Natural killer cell (primary cell): ENCODE measurements around the gene SENP1. TPM values are rescaled to one million over a fixed set of nuclear protein-coding genes. Genes with fewer than 3 reads are reported as not detected.

Experiments
- ATAC-seq, 3 donors: fragments of 150-1000 bp in 2 of 3; fragments of 200-7000 bp in 1 of 3; cut with Tn5 transposase; 1 replicate in 1 of 3; 2 replicates in 2 of 3; pipeline ENCODE4 v1.10.0; 2021; ENCODE audit warnings: mild to moderate bottlenecking in 2 of 3, moderate library complexity in 2 of 3
- DNase-seq, 2 donors: peaks; one replicate each; pipeline versions ENCODE4 v3.0.0 to v3.0.0-alpha.2; 2013 to 2021; ENCODE audit warnings: mixed read lengths in 1 of 2
- H3K27ac ChIP-seq: one replicate; pipeline ENCODE4 v1.5.1; 2013; ENCODE audit warnings: mild to moderate bottlenecking, low read length
- H3K27me3 ChIP-seq: one replicate; pipeline ENCODE4 v1.6.1; 2013; ENCODE audit warnings: low read length; ENCODE audit not compliant: control insufficient read depth, insufficient read depth
- H3K36me3 ChIP-seq: one replicate; pipeline ENCODE4 v1.6.1; 2013; ENCODE audit warnings: low read length; ENCODE audit not compliant: control insufficient read depth, insufficient read depth
- H3K4me1 ChIP-seq: one replicate; pipeline ENCODE4 v1.6.1; 2013; ENCODE audit warnings: low read length; ENCODE audit not compliant: control insufficient read depth, insufficient read depth
- H3K4me3 ChIP-seq: one replicate; pipeline ENCODE4 v1.5.1; 2013; ENCODE audit warnings: low read length
- H3K9me3 ChIP-seq: one replicate; pipeline ENCODE4 v1.6.1; 2013; ENCODE audit warnings: low read length; ENCODE audit not compliant: control insufficient read depth, insufficient read depth
- H3K27ac Mint-ChIP-seq, 2 donors: one replicate each; pipeline ENCODE4 v1.8.0; 2022; ENCODE audit warnings: mild to moderate bottlenecking in 2 of 2, mixed read lengths in 2 of 2, moderate library complexity in 1 of 2
- H3K27me3 Mint-ChIP-seq, 2 donors: one replicate each; pipeline ENCODE4 v1.8.0; 2022; ENCODE audit warnings: low read depth in 2 of 2, mixed read lengths in 2 of 2
- H3K36me3 Mint-ChIP-seq: one replicate; pipeline ENCODE4 v1.8.0; 2022; ENCODE audit warnings: mixed read lengths
- H3K4me1 Mint-ChIP-seq, 2 donors: one replicate each; pipeline ENCODE4 v1.8.0; 2022; ENCODE audit warnings: mixed read lengths in 2 of 2
- H3K4me3 Mint-ChIP-seq: one replicate; pipeline ENCODE4 v1.8.0; 2022; ENCODE audit warnings: mild to moderate bottlenecking, moderate library complexity, mixed read lengths
- H3K9me3 Mint-ChIP-seq, 2 donors: one replicate each; pipeline ENCODE4 v1.8.0; 2022; ENCODE audit warnings: mixed read lengths in 2 of 2
- WGBS: methylation state at CpG from one replicate; pipeline ENCODE4 v1.1.7; 2013; ENCODE audit warnings: missing lambda C conversion rate; ENCODE audit not compliant: insufficient coverage; 5-methylcytosine and 5-hydroxymethylcytosine counted together
- intact Hi-C: fragments of 100-400 bp; cut with micrococcal nuclease; formaldehyde crosslinking; loops from one replicate; pipeline ENCODE4 v1.14.2; 2022
- total RNA-seq, 4 donors: library from RNA; stranded (reverse); fragments of 120-200 nt in 1 of 4; gene quantifications; one replicate each; pipeline versions ENCODE4 v1.2.3 to v1.2.4, GENCODE V29; 2013 to 2022
- TF ChIP-seq, protein P1 (sequence below): fragments of 200-600 bp; IDR thresholded peaks from one replicate; pipeline ENCODE4 v1.8.0; 2022; ENCODE audit warnings: antibody characterized with exemption

The SENP1 gene
- total RNA-seq, 3 donors from 2014 or later (not counting 1 experiment from before 2014, with no cell fraction given), result 35.6 to 39.6 (median 36.8) TPM

- Mint-ChIP-seq H3K9me3 (no peaks in the 10 kb centered on the region), H3K36me3 (peaks cover 38% of the 10 kb centered on the region), H3K27me3 (no peaks in the 10 kb centered on the region), H3K4me1 (no peaks in the 10 kb centered on the region), H3K27ac (no peak overlapping the region), H3K4me3 (no peak overlapping the region)
- ATAC-seq (no peak), DNase-seq (no peak)
- Histone ChIP-seq H3K9me3 (no peaks in the 10 kb centered on the region), H3K27me3 (no peaks in the 10 kb centered on the region), H3K27ac (no peak overlapping the region), H3K36me3 (peaks cover 56% of the 10 kb centered on the region), H3K4me1 (no peaks in the 10 kb centered on the region), H3K4me3 (no peak overlapping the region)
- intact Hi-C loops, result no loop called here
- TF ChIP-seq, protein P1, sequence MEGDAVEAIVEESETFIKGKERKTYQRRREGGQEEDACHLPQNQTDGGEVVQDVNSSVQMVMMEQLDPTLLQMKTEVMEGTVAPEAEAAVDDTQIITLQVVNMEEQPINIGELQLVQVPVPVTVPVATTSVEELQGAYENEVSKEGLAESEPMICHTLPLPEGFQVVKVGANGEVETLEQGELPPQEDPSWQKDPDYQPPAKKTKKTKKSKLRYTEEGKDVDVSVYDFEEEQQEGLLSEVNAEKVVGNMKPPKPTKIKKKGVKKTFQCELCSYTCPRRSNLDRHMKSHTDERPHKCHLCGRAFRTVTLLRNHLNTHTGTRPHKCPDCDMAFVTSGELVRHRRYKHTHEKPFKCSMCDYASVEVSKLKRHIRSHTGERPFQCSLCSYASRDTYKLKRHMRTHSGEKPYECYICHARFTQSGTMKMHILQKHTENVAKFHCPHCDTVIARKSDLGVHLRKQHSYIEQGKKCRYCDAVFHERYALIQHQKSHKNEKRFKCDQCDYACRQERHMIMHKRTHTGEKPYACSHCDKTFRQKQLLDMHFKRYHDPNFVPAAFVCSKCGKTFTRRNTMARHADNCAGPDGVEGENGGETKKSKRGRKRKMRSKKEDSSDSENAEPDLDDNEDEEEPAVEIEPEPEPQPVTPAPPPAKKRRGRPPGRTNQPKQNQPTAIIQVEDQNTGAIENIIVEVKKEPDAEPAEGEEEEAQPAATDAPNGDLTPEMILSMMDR, result no peak
- 97% methylated on average over 6 of the region's 6 CpGs for WGBS
These were observed 60.6 kb downstream of the SENP1 start for GRCh38 chr12:48045061-48045846.

DNA sequence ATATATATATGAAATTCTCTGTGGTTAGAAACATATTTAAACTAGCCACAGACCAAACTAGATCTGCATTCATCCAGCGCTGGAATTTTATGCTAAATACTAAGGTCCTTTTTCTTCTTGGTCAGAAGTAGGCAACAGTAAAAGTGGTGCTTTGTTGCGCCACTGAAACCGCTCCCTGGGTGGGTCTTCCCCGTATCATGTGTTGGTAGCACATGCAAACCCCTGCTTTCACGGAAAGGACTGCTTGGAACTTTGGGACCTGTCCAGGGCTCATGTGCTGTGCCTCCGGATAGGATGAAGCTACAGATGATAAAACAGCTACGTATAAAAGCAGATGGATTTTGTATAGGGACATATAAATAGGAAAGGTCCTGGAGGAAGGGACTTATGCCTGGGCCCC, 61.5 kb downstream of the SENP1 start:
- Mint-ChIP-seq H3K9me3 (no peaks in the 10 kb centered on the region), H3K27ac (no peak overlapping the region), H3K4me1 (no peaks in the 10 kb centered on the region), H3K27me3 (no peaks in the 10 kb centered on the region), H3K36me3 (peaks cover 38% of the 10 kb centered on the region), H3K4me3 (no peak overlapping the region)
- Histone ChIP-seq H3K4me3 (no peak overlapping the region), H3K36me3 (peaks cover 48% of the 10 kb centered on the region), H3K9me3 (no peaks in the 10 kb centered on the region), H3K27ac (no peak overlapping the region), H3K4me1 (no peaks in the 10 kb centered on the region), H3K27me3 (no peaks in the 10 kb centered on the region)
- intact Hi-C loops, result no loop called here
- ATAC-seq (no peak), DNase-seq (no peak)
- over 99% methylated on average over 7 of the region's 7 CpGs for WGBS
- TF ChIP-seq, protein P1, result no peak

- ATAC-seq (no peak), DNase-seq (no peak)
- intact Hi-C loops, result no loop called here
- H3K36me3 Mint-ChIP-seq, result peaks cover 34% of the 10 kb centered on the region
- H3K27ac Mint-ChIP-seq, result peak overlapping the region in 1 of 2 donors; percentile 49
- H3K4me1 Mint-ChIP-seq, result no peaks in the 10 kb centered on the region
- Histone ChIP-seq H3K36me3 (peaks cover 43% of the 10 kb centered on the region), H3K4me3 (no peak overlapping the region), H3K4me1 (no peaks in the 10 kb centered on the region), H3K27me3 (no peaks in the 10 kb centered on the region), H3K9me3 (no peaks in the 10 kb centered on the region), H3K27ac (no peak overlapping the region)
- no peak overlapping the region for H3K4me3 Mint-ChIP-seq
- no peaks in the 10 kb centered on the region for H3K9me3 Mint-ChIP-seq
- 97% methylated on average over 4 of the region's 4 CpGs for WGBS
- TF ChIP-seq, protein P1, result no peak
- H3K27me3 Mint-ChIP-seq, result no peaks in the 10 kb centered on the region
These were observed 62.1 kb downstream of the SENP1 start for GRCh38 chr12:48043771-48044170.
